Fibroblast of skin of right quadriceps (primary cell): ENCODE measurements around the gene BAZ2A.
"Not testable (repeated sequence)": the region's sequence is repeated elsewhere in the genome, so short reads cannot be mapped to it uniquely, and the experiment has no call there.

Experiments
- DNase-seq: peaks from one replicate; pipeline ENCODE4 v3.0.0-alpha.2; 2013

Gene BAZ2A

GRCh38 chr12:56630180-56630632 is at the start of gene BAZ2A:
Gene BAZ2A, minus strand, starts transcription at chr12:56630326. Its CDS starts 12,796 bp downstream, at chr12:56617530.
- peak; percentile 76 for DNase-seq

GRCh38 chr12:56678852-56679251 is 48.7 kb upstream of the BAZ2A start:
- no peak for DNase-seq

GRCh38 chr12:56677680-56678079 is 47.6 kb upstream of the BAZ2A start:
- DNase-seq = no peak

- DNase-seq = no peak
Observed at GRCh38 chr12:56676851-56677580, 46.9 kb upstream of the BAZ2A start.

- DNase-seq = no peak
Observed at GRCh38 chr12:56671608-56672007, 41.5 kb upstream of the BAZ2A start.

GRCh38 chr12:56670836-56671235 is 40.7 kb upstream of the BAZ2A start:
- no peak for DNase-seq

- DNase-seq = no peak
Observed at GRCh38 chr12:56668197-56668457, 38.0 kb upstream of the BAZ2A start.

GRCh38 chr12:56661979-56662638 is 32.0 kb upstream of the BAZ2A start:
- DNase-seq = no peak

GRCh38 chr12:56661560-56661959 is 31.4 kb upstream of the BAZ2A start:
- no peak for DNase-seq

GRCh38 chr12:56658921-56659320 is 28.8 kb upstream of the BAZ2A start:
- DNase-seq = no peak

- DNase-seq = no peak
Observed at GRCh38 chr12:56657416-56658379, 27.6 kb upstream of the BAZ2A start.

GRCh38 chr12:56653781-56654180 is 23.7 kb upstream of the BAZ2A start:
- not testable (repeated sequence) for DNase-seq

- DNase-seq = not testable (repeated sequence)
Observed at GRCh38 chr12:56648023-56648422, 17.9 kb upstream of the BAZ2A start.

- peak; percentile 100 for DNase-seq
Observed at GRCh38 chr12:56645717-56646446, 15.8 kb upstream of the BAZ2A start, which contains the start of gene ATP5F1B. Gene ATP5F1B, minus strand, starts transcription at chr12:56645984. Its CDS starts 21 bp downstream, at chr12:56645963.

GRCh38 chr12:56645201-56645716 is 15.1 kb upstream of the BAZ2A start:
- DNase-seq = no peak

GRCh38 chr12:56644654-56645053 is 14.5 kb upstream of the BAZ2A start:
- DNase-seq = no peak

GRCh38 chr12:56641219-56641618 is 11.1 kb upstream of the BAZ2A start:
- DNase-seq = no peak

GRCh38 chr12:56637621-56638020 is 7.5 kb upstream of the BAZ2A start:
- no peak for DNase-seq

GRCh38 chr12:56636675-56637540 is 6.8 kb upstream of the BAZ2A start:
- peak; percentile 100 for DNase-seq

GRCh38 chr12:56635806-56636674 is 5.9 kb upstream of the BAZ2A start:
- DNase-seq = peak; percentile 84
